Measurements from ENCODE around the gene BATF3.

The BATF3 gene

DNA sequence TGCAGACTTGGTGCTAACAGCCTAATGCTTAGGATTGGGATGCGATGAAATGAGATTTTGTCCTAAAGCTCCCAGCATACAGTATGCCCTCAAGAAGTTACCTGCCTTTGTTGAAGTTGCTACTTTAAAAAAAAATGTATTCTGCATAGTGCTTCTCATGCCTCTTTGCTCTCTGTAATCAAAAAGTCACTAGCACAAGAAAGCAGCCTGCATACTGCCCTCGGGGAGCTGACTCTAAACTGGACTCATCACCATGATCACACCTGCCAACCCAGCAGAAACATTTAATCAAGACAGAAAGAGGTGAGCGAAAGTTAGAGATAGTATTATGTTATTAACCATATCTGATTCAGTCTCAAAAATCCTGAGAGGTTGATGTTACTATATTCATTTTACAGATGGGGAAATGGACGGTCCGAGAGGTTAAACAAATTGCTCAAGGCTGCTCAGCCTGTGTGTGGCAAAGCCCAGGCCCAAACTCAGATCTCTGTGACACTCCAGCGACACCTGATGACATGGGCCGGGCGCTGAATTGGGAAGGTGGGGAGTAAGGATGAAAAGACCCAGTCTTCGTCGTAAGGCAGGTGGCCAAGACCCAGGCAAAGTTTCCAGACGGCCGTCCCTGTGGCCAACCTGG lies 1.1 kb downstream of the BATF3 start:
- TF ChIP-seq, protein P1, sequence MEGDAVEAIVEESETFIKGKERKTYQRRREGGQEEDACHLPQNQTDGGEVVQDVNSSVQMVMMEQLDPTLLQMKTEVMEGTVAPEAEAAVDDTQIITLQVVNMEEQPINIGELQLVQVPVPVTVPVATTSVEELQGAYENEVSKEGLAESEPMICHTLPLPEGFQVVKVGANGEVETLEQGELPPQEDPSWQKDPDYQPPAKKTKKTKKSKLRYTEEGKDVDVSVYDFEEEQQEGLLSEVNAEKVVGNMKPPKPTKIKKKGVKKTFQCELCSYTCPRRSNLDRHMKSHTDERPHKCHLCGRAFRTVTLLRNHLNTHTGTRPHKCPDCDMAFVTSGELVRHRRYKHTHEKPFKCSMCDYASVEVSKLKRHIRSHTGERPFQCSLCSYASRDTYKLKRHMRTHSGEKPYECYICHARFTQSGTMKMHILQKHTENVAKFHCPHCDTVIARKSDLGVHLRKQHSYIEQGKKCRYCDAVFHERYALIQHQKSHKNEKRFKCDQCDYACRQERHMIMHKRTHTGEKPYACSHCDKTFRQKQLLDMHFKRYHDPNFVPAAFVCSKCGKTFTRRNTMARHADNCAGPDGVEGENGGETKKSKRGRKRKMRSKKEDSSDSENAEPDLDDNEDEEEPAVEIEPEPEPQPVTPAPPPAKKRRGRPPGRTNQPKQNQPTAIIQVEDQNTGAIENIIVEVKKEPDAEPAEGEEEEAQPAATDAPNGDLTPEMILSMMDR (IDR thresholded peaks at IDR 0.05; ENCODE audit: insufficient read depth, low read depth, low read length, missing control alignments), result no peak
- H3K4me3 ChIP-seq (ENCODE audit: low read depth, low read length), result peak overlapping the region; percentile 80
- DNase-seq (ENCODE audit: low read depth), result no peak

DNA sequence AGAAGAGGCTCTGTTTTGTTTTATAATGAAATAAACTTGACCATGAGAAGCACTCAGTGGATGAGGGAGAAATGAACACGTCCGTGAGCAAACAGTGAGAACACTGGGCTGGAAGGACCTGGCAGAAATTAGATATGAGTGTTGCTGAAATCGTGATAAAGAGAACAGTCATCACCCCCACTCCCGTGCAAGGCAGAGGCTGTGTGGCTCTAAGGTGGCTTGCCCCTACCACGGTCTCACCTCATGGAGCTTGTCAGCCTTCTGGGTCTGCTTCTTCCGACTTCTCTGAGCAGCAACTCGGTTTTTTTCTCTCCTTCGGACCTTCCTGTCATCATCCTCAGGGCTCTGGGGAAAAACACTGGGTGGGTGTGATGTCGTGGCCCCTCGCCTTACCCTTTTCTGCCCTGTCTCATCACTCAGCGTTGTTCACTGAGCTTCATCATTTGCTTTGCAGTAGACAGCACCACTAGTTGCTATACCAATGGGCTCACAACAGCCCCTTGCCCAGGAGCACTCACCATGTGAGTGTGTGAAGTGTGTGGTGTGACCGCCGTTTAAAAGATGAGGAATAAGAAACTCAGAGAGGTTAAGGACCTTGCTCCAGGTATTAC lies 2.8 kb downstream of the BATF3 start:
- DNase-seq (ENCODE audit: low read depth), result no peak
- H3K4me3 ChIP-seq (ENCODE audit: low read depth, low read length), result no peak overlapping the region
- TF ChIP-seq, protein P1 (IDR thresholded peaks at IDR 0.05; ENCODE audit: insufficient read depth, low read depth, low read length, missing control alignments), result no peak

DNA sequence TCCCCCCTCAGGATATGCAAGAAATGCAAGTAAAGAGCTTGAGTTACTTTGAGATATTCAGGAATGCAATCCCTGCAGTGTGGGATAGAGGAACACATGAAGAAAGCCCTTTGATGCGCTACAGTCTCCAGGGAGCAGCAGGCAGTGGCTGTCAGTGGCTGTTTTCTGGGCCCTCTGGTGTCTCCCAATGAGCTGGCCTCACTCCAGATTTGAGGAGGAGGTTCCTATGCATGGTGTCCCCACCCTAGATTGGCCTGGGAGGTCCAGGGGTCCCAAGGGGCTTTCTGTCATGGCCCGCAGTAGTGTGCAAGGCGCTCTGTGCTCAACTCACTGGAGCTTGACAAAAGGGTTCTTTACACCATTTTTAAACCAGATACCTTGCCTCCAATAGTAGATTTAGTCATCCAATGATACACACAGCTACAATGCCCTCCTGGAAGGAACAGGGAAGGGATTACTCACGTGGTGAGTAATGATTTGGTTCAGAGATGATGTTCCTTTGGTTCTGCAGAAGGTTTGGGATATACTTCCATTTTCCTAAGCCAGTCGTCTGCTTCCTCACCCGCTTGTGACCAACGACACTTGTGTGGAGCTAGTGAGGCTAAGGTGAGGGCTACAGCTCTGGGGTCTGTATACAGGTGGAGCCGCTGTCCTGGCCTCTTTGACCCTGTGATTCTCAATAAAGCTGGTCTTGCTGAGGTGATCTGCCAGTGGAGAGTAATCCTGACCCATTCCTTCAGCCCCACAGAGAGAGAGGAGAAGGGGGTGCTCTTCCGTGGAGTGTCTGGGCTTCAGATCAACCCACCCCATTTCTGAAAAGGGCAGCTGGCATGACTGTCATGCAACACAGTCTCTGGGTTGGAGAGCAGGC lies 6.6 kb downstream of the BATF3 start:
- no peak for DNase-seq (ENCODE audit: low read depth)
- no peak overlapping the region for H3K4me3 ChIP-seq (ENCODE audit: low read depth, low read length)
- TF ChIP-seq, protein P1 (IDR thresholded peaks at IDR 0.05; ENCODE audit: insufficient read depth, low read depth, low read length, missing control alignments), result no peak

DNA sequence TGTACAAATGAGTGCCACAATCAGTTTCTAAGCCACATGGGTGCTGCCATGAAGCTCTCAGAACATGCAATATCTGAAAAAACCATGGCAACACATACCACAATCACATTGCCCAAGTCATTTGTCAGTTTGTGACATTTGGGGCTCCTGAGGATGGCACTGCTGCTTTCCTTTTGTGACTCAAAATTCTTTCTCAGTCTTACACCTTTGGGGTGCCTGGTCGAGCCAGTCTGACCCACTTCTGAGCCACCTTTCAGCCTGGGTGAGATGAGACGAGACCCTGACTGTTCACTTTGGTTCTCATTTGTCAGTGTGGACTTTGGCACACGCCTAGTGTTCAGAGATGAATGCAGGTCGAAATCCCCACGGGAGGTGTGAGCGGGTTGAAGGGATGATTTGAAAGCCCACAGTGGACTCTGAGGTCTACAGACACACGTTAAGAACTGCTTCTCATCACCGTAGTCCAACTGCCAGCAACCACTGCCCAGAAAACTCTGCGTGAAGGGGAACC lies 8.0 kb downstream of the BATF3 start:
- peak; percentile 72 for DNase-seq (ENCODE audit: low read depth)
- no peak overlapping the region for H3K4me3 ChIP-seq (ENCODE audit: low read depth, low read length)
- TF ChIP-seq, protein P1 (IDR thresholded peaks at IDR 0.05; ENCODE audit: insufficient read depth, low read depth, low read length, missing control alignments), result no peak

DNA sequence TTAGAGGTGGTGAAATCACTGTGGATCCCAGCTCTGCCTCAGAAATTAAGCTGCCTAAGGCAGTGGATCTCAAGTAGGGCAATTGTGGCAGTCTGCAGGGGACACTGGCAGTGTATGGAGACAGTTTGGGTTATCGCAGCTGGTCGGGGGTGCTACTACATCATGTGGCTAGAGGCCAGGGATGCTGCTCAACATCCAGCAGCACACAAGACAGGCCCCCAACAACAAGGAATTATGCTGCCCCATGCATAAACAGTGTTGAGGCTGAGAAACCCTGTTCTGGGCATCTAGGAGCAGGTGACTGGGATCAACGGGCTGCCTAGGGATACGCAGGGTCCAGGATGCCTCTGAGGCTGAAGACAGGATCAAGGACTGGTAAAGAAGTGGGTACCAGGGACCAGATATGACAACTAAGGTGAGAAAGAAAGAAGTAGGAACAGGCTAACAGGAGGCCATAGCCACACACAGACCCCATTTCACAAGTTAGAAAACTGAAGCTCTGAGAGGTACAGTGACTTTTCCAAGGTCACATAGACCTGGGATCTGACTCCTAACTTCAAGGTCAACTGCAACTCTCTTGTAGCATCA lies 8.7 kb downstream of the BATF3 start:
- TF ChIP-seq, protein P1 (IDR thresholded peaks at IDR 0.05; ENCODE audit: insufficient read depth, low read depth, low read length, missing control alignments), result no peak
- DNase-seq (ENCODE audit: low read depth), result no peak
- H3K4me3 ChIP-seq (ENCODE audit: low read depth, low read length), result no peak overlapping the region

DNA sequence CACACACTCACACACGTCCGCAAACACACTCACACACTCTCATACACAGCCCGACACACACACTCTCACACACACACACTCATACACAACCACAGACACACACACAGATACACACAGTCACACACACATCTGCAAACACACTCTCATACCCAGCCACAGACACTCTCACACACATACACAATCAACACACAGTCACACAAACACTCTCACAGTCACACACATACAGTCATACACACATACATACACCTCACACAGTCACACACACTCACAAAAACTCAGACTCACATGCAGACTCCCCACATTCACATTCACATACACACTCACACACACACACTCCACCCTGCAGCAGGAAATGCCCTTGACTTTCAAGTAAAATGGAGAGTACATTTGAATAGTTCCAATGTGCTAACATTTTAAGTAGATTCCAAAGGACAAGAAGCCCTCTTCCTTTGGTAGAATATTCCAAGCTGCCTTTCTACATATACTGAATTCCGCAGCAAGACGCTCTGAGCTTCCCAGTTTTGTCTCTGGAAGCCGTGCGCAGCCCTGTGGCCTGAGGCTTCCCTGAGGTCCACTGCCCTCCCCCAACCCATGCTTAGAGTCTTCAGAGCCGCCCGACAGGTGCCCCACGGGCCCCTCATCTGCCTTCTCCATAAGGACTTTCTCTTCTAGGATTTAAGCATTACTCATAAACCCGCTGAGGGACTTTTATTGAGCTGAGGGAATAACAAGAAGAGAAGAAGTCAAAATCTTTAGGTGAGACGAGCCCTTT lies 9.7 kb downstream of the BATF3 start:
- no peak overlapping the region for H3K4me3 ChIP-seq (ENCODE audit: low read depth, low read length)
- no peak for DNase-seq (ENCODE audit: low read depth)
- TF ChIP-seq, protein P1 (IDR thresholded peaks at IDR 0.05; ENCODE audit: insufficient read depth, low read depth, low read length, missing control alignments), result no peak

Measured in GM12865 (cell line).